GM12891 (cell line): ENCODE data around the gene KCND1.

ENCODE experiments used
- PAX5 ChIP-seq: IDR thresholded peaks from 2 replicates; pipeline ENCODE4 v1.6.1; 2011; ENCODE audit warnings: low read length, moderate library complexity, mild to moderate bottlenecking; ENCODE audit not compliant: insufficient read depth, severe bottlenecking
- POLR2A ChIP-seq: IDR thresholded peaks from 2 replicates; pipeline ENCODE4 v1.6.1; 2011; ENCODE audit warnings: low read depth, low read length, control low read depth
- POLR2AphosphoS5 ChIP-seq: IDR thresholded peaks from 2 replicates; pipeline ENCODE4 v1.6.1; 2011; ENCODE audit warnings: low read depth, low read length, control low read depth
- POU2F2 ChIP-seq: IDR thresholded peaks from 2 replicates; pipeline ENCODE4 v1.6.1; 2011; ENCODE audit warnings: low read depth, mild to moderate bottlenecking, control low read depth, low read length, moderate library complexity

GRCh38 chrX:49003696-49004095, 32.1 kb upstream of the KCND1 start:
- TF ChIP-seq POLR2A (no peak), PAX5 (no peak), POLR2AphosphoS5 (no peak), POU2F2 (no peak)
